H1 (cell line): ENCODE measurements around the gene COL16A1. TPM values are rescaled to one million over a fixed set of nuclear protein-coding genes. Genes with fewer than 3 reads are reported as not detected.

Experiments used
- ATF2 ChIP-seq: IDR thresholded peaks from 2 replicates; pipeline ENCODE4 v1.6.1; 2012; ENCODE audit warnings: low read length, inconsistent platforms
- BCL11A ChIP-seq, 2 experiments: IDR thresholded peaks; one replicate each; pipeline ENCODE4 v1.6.1; 2011; ENCODE audit warnings: low read depth in 2 of 2, low read length in 2 of 2, mild to moderate bottlenecking in 2 of 2
- CHD1 ChIP-seq: IDR thresholded peaks from 2 replicates; pipeline ENCODE4 v1.6.1; 2012; ENCODE audit warnings: low read depth, low read length, improper control_type of control experiment
- CHD7 ChIP-seq: fragments of 300-600 bp; sonication (generic); IDR thresholded peaks from 2 replicates; pipeline ENCODE4 v1.7.1; 2012; ENCODE audit warnings: low read length, moderate library complexity, mild to moderate bottlenecking, inconsistent platforms; ENCODE audit not compliant: insufficient replicate concordance
- POU5F1 ChIP-seq: IDR thresholded peaks from 2 replicates; pipeline ENCODE4 v1.6.1; 2011; ENCODE audit warnings: low read depth, mild to moderate bottlenecking, low read length, moderate library complexity
- RXRA ChIP-seq: IDR thresholded peaks from 2 replicates; pipeline ENCODE4 v1.6.1; 2011; ENCODE audit warnings: low read depth, mild to moderate bottlenecking, low read length, moderate library complexity; ENCODE audit not compliant: insufficient read depth
- polyA plus RNA-seq, 7 experiments: library from polyadenylated mRNA; depleted of rRNA in 3 of 7; stranded (reverse) in 5 of 7; unstranded in 2 of 7; fragments of >200 nt in 5 of 7; fragments of 200-250 nt in 2 of 7; gene quantifications; 1 replicate in 5 of 7; 2 replicates in 1 of 7; 4 replicates in 1 of 7; pipeline versions ENCODE4 v1.2.1 to v1.2.3, GENCODE V29; 2011 to 2013; ENCODE audit warnings: missing spikeins in 2 of 7, mixed read lengths in 2 of 7
- total RNA-seq: library from RNA; stranded (reverse); fragmentation: NEBNext Ultra II Directional; extraction: Animal tissue kit (Norgen Biotek cat#: 25700); gene quantifications from 2 replicates; pipeline ENCODE4 v1.2.1, GENCODE V29; 2021

COL16A1 gene
- total and polyA plus RNA-seq, 2 of the 8 experiments (the other 6 are each of a cell fraction or from before 2014, with no cell fraction given), result 2.0 to 10.5 TPM

- TF ChIP-seq CHD7, result no peak
- TF ChIP-seq CHD1, result no peak
- no peak for TF ChIP-seq BCL11A (IDR thresholded peaks at IDR 0.05; ENCODE audit: low read depth in 2 of 2, low read length in 2 of 2)
- no peak for TF ChIP-seq POU5F1
- TF ChIP-seq ATF2, result no peak
- TF ChIP-seq RXRA, result no peak
Observed at GRCh38 chr1:31727195-31727594, 23.4 kb upstream of the COL16A1 start (continued).
